Right atrium auricular region (tissue), 2 donors: Measurements from ENCODE around the gene SOX18. TPM values are rescaled to one million over a fixed set of nuclear protein-coding genes. Genes with fewer than 3 reads are reported as not detected.

Experiments
- DNase-seq: peaks from one replicate; pipeline ENCODE4 v3.0.0-alpha.2; 2019; ENCODE audit warnings: low spot score
- H3K27ac ChIP-seq, 2 donors: fragments of 200-600 bp; sonication (generic); 1 replicate in 1 of 2; 2 replicates in 1 of 2; pipeline ENCODE4 v1.5.1; 2016 to 2019
- H3K27me3 ChIP-seq, 2 donors: fragments of 200-600 bp; sonication (generic); one replicate each; pipeline versions ENCODE4 v1.5.1 to v1.6.0; 2017 to 2019
- H3K36me3 ChIP-seq: fragments of 200-600 bp; sonication (generic); one replicate; pipeline ENCODE4 v1.5.1; 2016
- H3K4me1 ChIP-seq, 2 donors: fragments of 200-600 bp; sonication (generic); one replicate each; pipeline versions ENCODE4 v1.5.1 to v1.6.0; 2017 to 2019
- H3K4me3 ChIP-seq, 2 donors: fragments of 200-600 bp; sonication (generic); 1 replicate in 1 of 2; 2 replicates in 1 of 2; pipeline ENCODE4 v1.5.1; 2017 to 2019; ENCODE audit warnings: mild to moderate bottlenecking in 1 of 2, moderate library complexity in 1 of 2
- H3K9me3 ChIP-seq, 2 donors: fragments of 200-600 bp; sonication (generic); one replicate each; pipeline ENCODE4 v1.5.1; 2019
- total RNA-seq, 2 donors: library from RNA; depleted of rRNA; stranded (reverse); fragments of >200 nt; gene quantifications; one replicate each; pipeline ENCODE4 v1.1.0, GENCODE V29; 2016
- TF ChIP-seq, protein P1 (sequence below), 2 donors: fragments of 200-600 bp; sonication (generic); IDR thresholded peaks; one replicate each; pipeline ENCODE4 v1.5.1; 2019; ENCODE audit warnings: antibody characterized with exemption in 2 of 2

Gene SOX18
- total RNA-seq, 2 donors from 2014 or later: 15.1 to 17.2 TPM

DNA sequence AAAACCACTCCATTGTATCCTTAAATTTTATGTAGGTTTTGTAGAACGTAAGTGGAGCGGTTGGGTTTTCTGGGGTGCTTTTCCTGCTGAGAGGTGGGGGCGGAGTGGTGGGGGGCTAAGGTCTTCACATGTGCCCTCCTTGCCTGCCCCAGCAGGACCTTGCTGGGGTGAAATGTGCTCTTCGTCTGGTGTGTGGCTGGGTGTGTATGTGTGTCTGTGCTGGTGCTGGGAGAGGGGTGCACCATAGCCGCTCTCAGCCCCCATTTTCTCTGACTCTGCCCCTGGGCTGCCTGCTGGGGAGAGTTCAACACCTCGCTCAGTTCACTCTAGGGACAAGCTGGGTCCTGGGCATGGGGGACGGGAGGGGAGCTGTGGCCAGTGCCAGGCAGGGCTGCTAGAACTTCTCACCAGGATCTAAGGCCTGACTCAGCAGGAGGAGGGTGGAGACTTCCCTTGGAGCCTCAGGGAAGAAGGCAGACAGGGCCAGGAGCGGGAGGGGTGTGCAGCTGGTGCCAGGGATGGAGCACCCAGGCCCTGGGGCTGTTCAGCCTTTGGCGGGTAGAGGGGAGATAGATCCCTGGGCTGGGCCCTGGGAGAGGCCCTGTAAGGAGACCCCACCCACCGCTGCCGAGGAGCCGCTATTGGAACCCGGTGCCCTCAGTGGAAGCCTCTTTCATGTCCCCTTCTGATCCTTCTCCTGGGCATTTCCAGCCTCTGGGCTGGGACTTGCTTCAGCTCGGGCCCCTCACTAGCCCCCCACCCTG lies 4.8 kb downstream of the SOX18 start:
- Histone ChIP-seq H3K4me3 (no peak overlapping the region), H3K4me1 (peaks cover 0 to 34% of the 10 kb centered on the region in 2 donors), H3K9me3 (no peaks in the 10 kb centered on the region), H3K27ac (peak overlapping the region; percentile 40 to 46), H3K27me3 (peaks cover 13 to 15% of the 10 kb centered on the region in 2 donors), H3K36me3 (peaks cover 18% of the 10 kb centered on the region)
- no peak for DNase-seq
- TF ChIP-seq, protein P1, sequence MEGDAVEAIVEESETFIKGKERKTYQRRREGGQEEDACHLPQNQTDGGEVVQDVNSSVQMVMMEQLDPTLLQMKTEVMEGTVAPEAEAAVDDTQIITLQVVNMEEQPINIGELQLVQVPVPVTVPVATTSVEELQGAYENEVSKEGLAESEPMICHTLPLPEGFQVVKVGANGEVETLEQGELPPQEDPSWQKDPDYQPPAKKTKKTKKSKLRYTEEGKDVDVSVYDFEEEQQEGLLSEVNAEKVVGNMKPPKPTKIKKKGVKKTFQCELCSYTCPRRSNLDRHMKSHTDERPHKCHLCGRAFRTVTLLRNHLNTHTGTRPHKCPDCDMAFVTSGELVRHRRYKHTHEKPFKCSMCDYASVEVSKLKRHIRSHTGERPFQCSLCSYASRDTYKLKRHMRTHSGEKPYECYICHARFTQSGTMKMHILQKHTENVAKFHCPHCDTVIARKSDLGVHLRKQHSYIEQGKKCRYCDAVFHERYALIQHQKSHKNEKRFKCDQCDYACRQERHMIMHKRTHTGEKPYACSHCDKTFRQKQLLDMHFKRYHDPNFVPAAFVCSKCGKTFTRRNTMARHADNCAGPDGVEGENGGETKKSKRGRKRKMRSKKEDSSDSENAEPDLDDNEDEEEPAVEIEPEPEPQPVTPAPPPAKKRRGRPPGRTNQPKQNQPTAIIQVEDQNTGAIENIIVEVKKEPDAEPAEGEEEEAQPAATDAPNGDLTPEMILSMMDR (IDR thresholded peaks at IDR 0.05): no peak

DNA sequence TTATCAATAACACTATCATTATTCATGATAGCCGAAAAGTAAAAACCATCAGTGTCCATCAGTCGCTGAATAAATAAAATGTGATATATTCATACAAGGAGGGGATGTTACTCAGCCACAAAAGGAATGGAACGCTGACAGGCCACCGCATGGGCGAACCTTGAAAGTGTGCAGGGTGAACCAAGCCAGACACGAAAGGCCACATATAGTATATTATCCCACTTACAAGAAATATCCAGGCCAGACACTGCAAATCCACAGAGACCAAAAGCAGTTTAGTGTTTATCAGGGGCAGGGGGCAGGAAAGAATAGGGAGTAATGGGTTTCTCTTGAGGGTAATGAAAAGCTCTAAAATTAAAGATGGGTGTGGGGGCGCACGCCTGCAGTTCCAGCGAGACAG lies 5.7 kb downstream of the SOX18 start:
- Histone ChIP-seq H3K4me3 (no peak overlapping the region), H3K9me3 (no peaks in the 10 kb centered on the region), H3K4me1 (peaks cover 0 to 41% of the 10 kb centered on the region in 2 donors), H3K27ac (no peak overlapping the region), H3K27me3 (peaks cover 13 to 15% of the 10 kb centered on the region in 2 donors), H3K36me3 (peaks cover 18% of the 10 kb centered on the region)
- TF ChIP-seq, protein P1 (IDR thresholded peaks at IDR 0.05): no peak
- no peak for DNase-seq

DNA sequence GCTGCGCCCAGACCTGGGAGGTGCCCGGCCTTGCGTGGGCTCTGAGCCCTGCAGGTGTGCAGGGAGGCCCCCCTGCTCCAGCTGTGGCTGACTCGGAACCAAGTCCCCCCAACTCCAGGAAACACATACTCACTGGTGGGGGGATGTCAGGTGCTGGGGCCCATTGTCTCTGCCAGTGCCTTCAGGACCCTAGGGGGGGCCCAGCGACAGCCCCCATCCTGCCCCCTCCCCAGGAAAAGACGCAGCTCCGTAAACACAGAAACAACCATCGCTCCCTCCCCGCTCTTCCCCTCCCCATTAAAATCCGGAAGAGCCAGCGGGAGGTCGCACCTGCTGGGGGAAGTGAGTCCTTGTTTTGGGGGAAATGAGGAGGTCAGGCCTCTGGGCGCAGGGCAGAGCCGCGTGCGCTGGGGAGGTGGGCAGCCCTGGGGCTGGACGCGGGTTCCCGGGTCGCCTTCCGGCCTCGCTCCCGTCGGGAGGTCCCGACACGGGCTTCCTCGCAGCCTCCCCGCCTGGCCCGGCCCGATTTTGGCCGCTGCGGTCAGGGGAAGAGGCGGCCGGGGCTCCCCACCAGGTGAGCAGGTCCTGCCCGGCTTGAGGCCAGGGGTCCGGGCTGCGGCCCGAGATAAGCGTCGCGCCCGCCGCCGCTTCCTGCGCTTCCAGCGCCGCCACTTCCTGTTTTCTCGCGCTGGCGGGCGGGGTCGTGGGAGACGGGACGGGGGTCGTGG lies 7.2 kb downstream of the SOX18 start:
- Histone ChIP-seq H3K27ac (peak overlapping the region; percentile 48 to 57), H3K36me3 (peaks cover 8% of the 10 kb centered on the region), H3K4me1 (peaks cover 0 to 51% of the 10 kb centered on the region in 2 donors), H3K4me3 (peak overlapping the region; percentile 29 to 50), H3K9me3 (no peaks in the 10 kb centered on the region), H3K27me3 (peaks cover 9 to 22% of the 10 kb centered on the region in 2 donors)
- TF ChIP-seq, protein P1 (IDR thresholded peaks at IDR 0.05): no peak
- no peak for DNase-seq

DNA sequence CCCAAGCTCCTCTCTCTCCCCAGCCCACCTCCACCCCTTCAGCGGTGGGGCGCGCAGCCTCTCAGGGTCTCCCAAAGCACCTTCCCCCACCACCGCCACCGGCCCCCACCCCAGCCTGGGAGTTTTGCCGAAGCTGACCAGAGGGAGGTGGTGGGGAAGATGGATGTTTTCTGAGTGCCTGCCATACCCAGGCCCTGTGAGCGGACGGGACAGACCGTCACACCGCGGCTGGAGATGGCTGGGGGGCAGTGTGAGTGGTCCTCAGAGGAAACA lies 7.7 kb downstream of the SOX18 start:
- Histone ChIP-seq H3K36me3 (peaks cover 3% of the 10 kb centered on the region), H3K27ac (peak overlapping the region; percentile 5 to 57), H3K27me3 (peaks cover 9 to 22% of the 10 kb centered on the region in 2 donors), H3K4me3 (peak overlapping the region in 1 of 2 donors; percentile 50), H3K9me3 (no peaks in the 10 kb centered on the region), H3K4me1 (peaks cover 0 to 51% of the 10 kb centered on the region in 2 donors)
- DNase-seq: no peak
- TF ChIP-seq, protein P1 (IDR thresholded peaks at IDR 0.05): no peak

DNA sequence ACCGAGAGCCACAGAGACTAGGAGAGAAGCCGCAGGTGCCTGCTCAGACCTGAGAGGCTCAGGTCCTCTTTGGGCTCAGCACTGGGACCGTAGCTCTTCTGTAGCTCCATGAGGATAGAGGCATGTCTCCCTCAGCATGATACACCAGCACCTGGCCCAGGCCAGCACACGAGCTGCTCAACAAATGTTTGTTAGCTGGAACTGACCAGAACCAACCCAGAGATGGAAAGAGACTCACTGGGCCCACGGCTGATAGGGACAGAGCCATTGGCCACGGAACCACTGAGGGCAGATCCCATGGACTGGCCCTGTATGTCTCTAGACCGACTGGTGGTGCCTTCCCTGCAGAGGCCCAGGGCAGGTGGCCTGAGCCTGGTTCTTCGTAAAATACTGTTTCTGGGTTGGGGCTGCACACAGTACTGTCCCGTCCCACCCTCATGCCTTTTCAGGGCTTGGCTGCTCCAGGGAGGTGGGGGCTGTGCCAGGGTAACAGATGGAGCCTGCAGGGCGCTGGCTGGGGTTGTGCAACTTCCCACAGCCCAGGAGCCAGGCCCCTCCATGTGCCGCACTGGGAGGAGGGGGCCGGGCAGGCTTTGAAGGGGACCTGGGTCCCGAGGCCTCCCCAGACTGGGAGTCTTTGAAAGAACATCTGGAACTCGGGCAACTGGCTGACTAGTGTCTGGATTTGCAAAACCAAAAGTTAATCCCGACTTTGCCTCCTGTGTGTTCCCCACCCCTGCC lies 8.2 kb downstream of the SOX18 start:
- TF ChIP-seq, protein P1 (IDR thresholded peaks at IDR 0.05): no peak
- no peak for DNase-seq
- peak overlapping the region; percentile 5 to 57 for H3K27ac ChIP-seq
- peak overlapping the region in 1 of 2 donors; percentile 50 for H3K4me3 ChIP-seq
- no peaks in the 10 kb centered on the region for H3K9me3 ChIP-seq
- no peaks in the 10 kb centered on the region for H3K36me3 ChIP-seq
- H3K4me1 ChIP-seq: peaks cover 0 to 51% of the 10 kb centered on the region in 2 donors
- peaks cover 9 to 19% of the 10 kb centered on the region in 2 donors for H3K27me3 ChIP-seq
